Left lung (tissue), 10 donors: ENCODE results near the gene ZNF219. TPM values are rescaled to one million over a fixed set of nuclear protein-coding genes. Genes with fewer than 3 reads are reported as not detected.

Experiments used
- ATAC-seq: fragments of 200-7000 bp; cut with Tn5 transposase; one replicate; pipeline ENCODE4 v1.9.1; 2020; ENCODE audit warnings: moderate library complexity
- DNase-seq, 4 donors: peaks; one replicate each; pipeline ENCODE4 v3.0.0-alpha.2; 2013 to 2020
- H3K27ac ChIP-seq, 2 donors: fragments of 200-600 bp; sonication (generic) in 1 of 2; one replicate each; pipeline versions ENCODE4 v1.5.0 to v1.8.0; 2020 to 2021
- H3K27me3 ChIP-seq, 2 donors: fragments of 200-600 bp; sonication (generic) in 1 of 2; one replicate each; pipeline versions ENCODE4 v1.5.0 to v1.8.0; 2020 to 2021
- H3K36me3 ChIP-seq, 2 donors: fragments of 200-600 bp; sonication (generic) in 1 of 2; one replicate each; pipeline versions ENCODE4 v1.5.0 to v1.8.0; 2020 to 2021
- H3K4me1 ChIP-seq, 2 donors: fragments of 200-600 bp; one replicate each; pipeline ENCODE4 v1.8.0; 2021
- H3K4me3 ChIP-seq, 2 donors: fragments of 200-600 bp; sonication (generic) in 1 of 2; one replicate each; pipeline versions ENCODE4 v1.5.0 to v1.8.0; 2020 to 2021; ENCODE audit warnings: mild to moderate bottlenecking in 1 of 2
- H3K9me3 ChIP-seq, 2 donors: fragments of 200-600 bp; sonication (generic) in 1 of 2; one replicate each; pipeline versions ENCODE4 v1.5.0 to v1.8.0; 2020 to 2021
- CTCF ChIP-seq, 2 donors: fragments of 200-600 bp; sonication (generic) in 1 of 2; IDR thresholded peaks; one replicate each; pipeline versions ENCODE4 v1.5.0 to v1.8.0; 2021; ENCODE audit warnings: antibody characterized with exemption in 2 of 2
- intact Hi-C, 2 donors: fragments of 100-400 bp; cut with DNase I; formaldehyde crosslinking; loops; one replicate each; pipeline versions ENCODE4 v1.11.2 to v1.14.2; 2022
- polyA plus RNA-seq, 6 donors: library from polyadenylated mRNA; unstranded; fragments of 120-200 nt; gene quantifications; one replicate each; pipeline ENCODE4 v1.2.1, GENCODE V29; 2013; ENCODE audit not compliant: insufficient read length in 6 of 6
- total RNA-seq, 2 donors: library from RNA; stranded (reverse); fragmentation: NEBNext Ultra II Directional; extraction: Animal tissue kit (Norgen Biotek cat#: 25700); gene quantifications; one replicate each; pipeline ENCODE4 v1.2.1, GENCODE V29; 2021
- donor health status: DM: no; HTN: yes; CAD: no.
- donor health status: DM: no; HTN: no; CAD: no.

ZNF219 gene
- total and polyA plus RNA-seq, 8 donors, result 30.5 to 45.4 (median 35.7) TPM

GRCh38 chr14:21040370-21040925 is 58.0 kb downstream of the ZNF219 start:
- peak in 1 of 2 donors; percentile 6 for TF ChIP-seq CTCF (IDR thresholded peaks at IDR 0.05)
- DNase-seq, result no peak
- peaks cover 24 to 31% of the 10 kb centered on the region in 2 donors for H3K4me1 ChIP-seq

More at GRCh38 chr14:21040370-21040925, 58.0 kb downstream of the ZNF219 start:
- no peaks in the 10 kb centered on the region for H3K36me3 ChIP-seq
- no peak for ATAC-seq
- H3K27me3 ChIP-seq, result peaks cover 0 to 5% of the 10 kb centered on the region in 2 donors
- no peak overlapping the region for H3K27ac ChIP-seq
- no peaks in the 10 kb centered on the region for H3K9me3 ChIP-seq
- H3K4me3 ChIP-seq, result no peak overlapping the region
- intact Hi-C loops, result loop anchor here in 1 of 2 donors (2.0 kb wide), 1 partner anchor 26 kb away; no protein-coding TSS in a partner anchor

Other genes with a start within 250 kb of the ZNF219 start
- 1 to 10 TPM in 1 of 2 donors, not detected in 1; 1.1 TPM for gene RNASE3, start 207.3 kb downstream of the ZNF219 start, total RNA-seq
- 1 to 10 TPM in 3 of 6 donors, under 1 TPM in 3; 0.33 to 1.9 (median 0.88) TPM for gene RNASE3, start 207.3 kb downstream of the ZNF219 start, polyA plus RNA-seq
- gene RNASE2, start 143.2 kb downstream of the ZNF219 start, total RNA-seq, result 10 to 100 TPM in 1 of 2 donors, 1 to 10 TPM in 1; 3.8 to 30.6 TPM
- 1 to 10 TPM in 4 of 6 donors, under 1 TPM in 2; 0.78 to 3.2 (median 1.8) TPM for gene RNASE2, start 143.2 kb downstream of the ZNF219 start, polyA plus RNA-seq
- 10 to 100 TPM; 38.6 to 61.3 TPM for gene METTL17, start 108.7 kb downstream of the ZNF219 start, total RNA-seq
- gene METTL17, start 108.7 kb downstream of the ZNF219 start, polyA plus RNA-seq, result 100 to 1,000 TPM in 5 of 6 donors, 10 to 100 TPM in 1; 91.8 to 137 (median 120) TPM
- under 1 TPM in 1 of 2 donors, not detected in 1; 0.35 TPM for gene SLC39A2, start 99.4 kb downstream of the ZNF219 start, total RNA-seq
- gene SLC39A2, start 99.4 kb downstream of the ZNF219 start, polyA plus RNA-seq, result under 1 TPM in 5 of 6 donors, not detected in 1; 0.10 to 0.50 (median 0.21) TPM
- gene NDRG2, start 73.6 kb downstream of the ZNF219 start, total RNA-seq, result 10 to 100 TPM; 25.6 to 44.2 TPM
- gene NDRG2, start 73.6 kb downstream of the ZNF219 start, polyA plus RNA-seq, result 100 to 1,000 TPM; 126 to 158 (median 135) TPM
- not detected for gene TPPP2, start 68.4 kb downstream of the ZNF219 start, total RNA-seq
- under 1 TPM in 5 of 6 donors, not detected in 1; 0.20 to 0.50 (median 0.22) TPM for gene TPPP2, start 68.4 kb downstream of the ZNF219 start, polyA plus RNA-seq
- gene RNASE13, start 63.8 kb downstream of the ZNF219 start, total RNA-seq, result not detected
- under 1 TPM in 1 of 6 donors, not detected in 5; 0.13 TPM for gene RNASE13, start 63.8 kb downstream of the ZNF219 start, polyA plus RNA-seq
- gene RNASE7, start 56.3 kb downstream of the ZNF219 start, total RNA-seq, result not detected
- under 1 TPM in 4 of 6 donors, not detected in 2; 0.14 to 0.24 (median 0.20) TPM for gene RNASE7, start 56.3 kb downstream of the ZNF219 start, polyA plus RNA-seq
- gene RNASE8, start 40.8 kb downstream of the ZNF219 start, total RNA-seq, result not detected
- gene RNASE8, start 40.8 kb downstream of the ZNF219 start, polyA plus RNA-seq, result under 1 TPM in 2 of 6 donors, not detected in 4; 0.21 to 0.31 TPM
- gene ARHGEF40, start 28.4 kb downstream of the ZNF219 start, total RNA-seq, result 10 to 100 TPM; 34.7 to 41.5 TPM
- gene ARHGEF40, start 28.4 kb downstream of the ZNF219 start, polyA plus RNA-seq, result 10 to 100 TPM; 71.9 to 97.3 (median 82.5) TPM
- under 1 TPM; 0.58 to 0.85 TPM for gene TMEM253, start 2.4 kb upstream of the ZNF219 start, total RNA-seq
- 1 to 10 TPM in 2 of 6 donors, under 1 TPM in 4; 0.61 to 1.5 (median 0.86) TPM for gene TMEM253, start 2.4 kb upstream of the ZNF219 start, polyA plus RNA-seq
- gene OR5AU1, start 57.4 kb upstream of the ZNF219 start, total RNA-seq, result not detected
- gene OR5AU1, start 57.4 kb upstream of the ZNF219 start, polyA plus RNA-seq, result under 1 TPM; 0.04 to 0.49 (median 0.07) TPM
- gene HNRNPC, start 170.8 kb upstream of the ZNF219 start, total RNA-seq, result 100 to 1,000 TPM; 377 to 427 TPM
- gene HNRNPC, start 170.8 kb upstream of the ZNF219 start, polyA plus RNA-seq, result 100 to 1,000 TPM; 700 to 903 (median 829) TPM
- gene RPGRIP1, start 181.4 kb upstream of the ZNF219 start, total RNA-seq, result 1 to 10 TPM in 1 of 2 donors, under 1 TPM in 1; 0.41 to 1.3 TPM
- gene RPGRIP1, start 181.4 kb upstream of the ZNF219 start, polyA plus RNA-seq, result under 1 TPM; 0.54 to 0.84 (median 0.64) TPM